Superior temporal gyrus (tissue), 1 donor: ENCODE data around the gene CFAP57.
"Not testable (repeated sequence)": the region's sequence is repeated elsewhere in the genome, so short reads cannot be mapped to it uniquely, and the experiment has no call there.

Experiments used
- DNase-seq: peaks from one replicate; pipeline ENCODE4 v3.0.0-alpha.2; 2016; ENCODE audit errors: extremely low spot score

Gene CFAP57

GRCh38 chr1:43172527-43172972 lies 420 bp downstream of the CFAP57 start:
- DNase-seq: peak; percentile 71

DNA sequence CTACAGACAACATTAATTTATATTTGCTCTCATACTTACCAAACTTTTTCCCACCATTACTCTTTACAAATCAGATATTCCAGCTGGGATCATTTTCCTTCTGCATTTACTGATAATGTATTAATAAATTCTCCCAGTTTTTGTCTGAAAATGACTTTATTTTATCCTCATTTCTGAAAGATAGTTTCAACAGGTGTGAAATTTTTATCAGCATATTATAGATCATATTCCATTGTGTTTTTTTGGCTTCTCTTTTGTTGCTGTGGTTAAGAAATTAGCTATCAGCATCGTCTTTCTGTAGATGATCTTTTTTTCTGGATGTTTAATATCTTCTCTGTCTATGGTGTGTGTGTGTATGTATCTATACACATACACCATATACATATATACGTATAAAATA lies 2.7 kb downstream of the CFAP57 start:
- no peak for DNase-seq

DNA sequence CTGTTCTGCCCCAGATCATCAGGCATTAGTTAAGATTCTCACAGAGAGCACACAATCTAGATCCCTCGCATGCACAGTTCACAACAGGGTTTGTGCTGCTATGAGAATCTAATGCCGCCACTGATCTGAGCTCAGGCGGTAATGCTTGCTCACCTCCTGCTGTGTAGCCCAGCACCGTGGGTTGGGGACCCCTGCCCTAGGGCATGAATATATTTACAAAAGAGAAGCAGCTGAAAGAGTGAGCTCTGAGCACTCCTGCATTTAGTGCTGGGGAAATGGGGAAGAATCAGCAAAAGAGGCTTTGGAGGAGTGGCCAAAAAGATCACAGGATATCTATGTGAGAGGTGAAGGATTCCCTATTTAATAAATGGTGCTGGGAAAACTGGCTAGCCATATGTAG lies 5.6 kb downstream of the CFAP57 start:
- no peak for DNase-seq

DNA sequence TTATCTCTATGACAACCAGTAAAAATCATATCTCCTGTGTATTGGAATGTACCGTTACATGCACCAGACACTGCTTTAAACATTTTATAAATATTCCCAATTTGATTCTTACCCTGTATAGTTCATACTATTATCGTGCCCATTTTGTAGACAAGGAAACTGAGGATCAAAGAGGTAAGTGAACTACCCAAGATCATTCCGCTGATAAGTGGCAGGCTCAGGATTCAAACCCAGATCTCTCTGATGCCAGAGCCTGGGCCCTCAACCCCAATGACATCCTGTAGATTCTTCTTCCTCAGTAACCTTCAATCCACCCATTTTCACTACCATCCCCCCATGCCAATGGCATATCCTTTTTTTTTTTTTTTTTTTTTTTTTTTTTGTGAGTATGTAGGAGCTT lies 12.3 kb downstream of the CFAP57 start:
- DNase-seq: no peak

DNA sequence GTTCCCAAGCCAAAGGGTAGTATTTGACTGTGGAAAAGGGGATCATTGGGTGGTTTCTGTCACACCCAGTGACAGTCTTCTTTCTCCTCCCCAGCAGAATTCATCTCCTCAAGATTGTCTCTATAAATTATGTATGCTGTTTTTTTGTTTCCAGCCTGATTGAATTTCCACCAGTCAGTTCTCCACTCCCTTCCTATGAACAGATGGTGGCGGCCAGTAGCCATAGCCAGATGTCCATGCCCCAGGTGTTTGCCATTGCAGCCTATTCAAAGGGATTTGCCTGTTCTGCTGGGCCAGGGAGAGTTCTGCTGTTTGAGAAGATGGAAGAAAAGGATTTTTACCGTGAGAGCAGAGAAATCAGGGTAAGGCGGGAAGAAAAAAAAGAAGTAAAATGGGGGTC lies 12.9 kb downstream of the CFAP57 start:
- no peak for DNase-seq

DNA sequence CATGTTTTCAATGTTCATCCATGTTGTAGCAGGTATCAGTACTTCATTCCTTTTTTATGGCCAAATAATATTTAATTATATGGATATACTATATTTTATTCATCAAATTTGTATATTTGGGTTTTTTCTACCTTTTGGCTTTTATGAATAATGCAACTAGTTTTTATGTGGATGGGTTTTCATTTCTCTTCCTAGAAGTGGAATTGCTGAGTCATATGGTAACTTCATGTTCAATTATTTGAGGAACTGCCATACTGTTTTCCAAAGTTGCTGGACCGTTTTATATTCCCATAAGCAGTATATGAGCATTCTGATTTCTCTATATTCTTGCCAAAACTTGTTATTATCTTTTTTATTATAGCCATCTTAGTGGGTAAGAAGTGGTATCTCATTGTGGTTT lies 16.0 kb downstream of the CFAP57 start:
- DNase-seq: no peak

DNA sequence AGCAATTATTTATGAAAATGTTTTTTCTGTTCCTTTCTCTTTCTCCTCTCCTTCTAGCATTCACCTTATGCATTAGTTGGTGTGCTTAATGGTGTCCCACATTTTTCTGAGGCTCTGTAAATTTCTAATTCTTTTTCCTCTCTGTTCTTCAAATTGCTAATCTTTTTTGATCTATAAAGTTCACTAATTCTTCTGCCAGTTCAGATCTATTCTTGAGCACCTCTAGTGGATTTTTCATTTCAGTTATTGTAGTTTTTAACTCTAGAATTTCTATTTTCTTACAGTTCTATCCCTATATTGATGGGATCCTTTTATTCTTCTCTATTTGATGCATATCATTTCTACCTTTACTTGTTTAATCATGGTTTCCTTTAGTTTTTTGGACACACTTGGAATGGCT lies 22.4 kb downstream of the CFAP57 start:
- DNase-seq: no peak

- DNase-seq: no peak
These were observed 25.4 kb downstream of the CFAP57 start for GRCh38 chr1:43197343-43198127.

- DNase-seq: no peak
These were observed 27.1 kb downstream of the CFAP57 start for GRCh38 chr1:43199093-43199726.

- no peak for DNase-seq
These were observed 31.7 kb downstream of the CFAP57 start for GRCh38 chr1:43203859-43204258.

DNA sequence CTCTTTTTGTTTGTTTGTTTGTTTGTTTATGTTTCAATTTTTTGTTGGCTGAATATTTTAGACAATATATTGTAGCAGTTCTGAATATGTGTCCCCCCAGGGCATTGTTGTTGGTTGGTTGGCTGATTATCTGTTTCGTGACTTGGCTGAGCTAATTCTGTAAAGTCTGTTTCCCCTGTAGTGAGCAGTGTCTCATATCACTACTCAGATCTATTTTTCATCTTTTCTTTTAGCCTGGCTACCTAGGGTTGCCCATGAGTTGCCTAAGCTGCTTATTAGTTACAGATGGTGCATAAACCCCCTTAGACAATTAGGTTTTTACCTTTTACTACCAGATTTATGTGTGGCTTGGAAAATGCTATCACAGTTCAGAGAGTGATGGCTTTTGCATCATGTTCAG lies 32.3 kb downstream of the CFAP57 start:
- DNase-seq: no peak

- no peak for DNase-seq
These were observed 33.5 kb downstream of the CFAP57 start for GRCh38 chr1:43205671-43206070.

DNA sequence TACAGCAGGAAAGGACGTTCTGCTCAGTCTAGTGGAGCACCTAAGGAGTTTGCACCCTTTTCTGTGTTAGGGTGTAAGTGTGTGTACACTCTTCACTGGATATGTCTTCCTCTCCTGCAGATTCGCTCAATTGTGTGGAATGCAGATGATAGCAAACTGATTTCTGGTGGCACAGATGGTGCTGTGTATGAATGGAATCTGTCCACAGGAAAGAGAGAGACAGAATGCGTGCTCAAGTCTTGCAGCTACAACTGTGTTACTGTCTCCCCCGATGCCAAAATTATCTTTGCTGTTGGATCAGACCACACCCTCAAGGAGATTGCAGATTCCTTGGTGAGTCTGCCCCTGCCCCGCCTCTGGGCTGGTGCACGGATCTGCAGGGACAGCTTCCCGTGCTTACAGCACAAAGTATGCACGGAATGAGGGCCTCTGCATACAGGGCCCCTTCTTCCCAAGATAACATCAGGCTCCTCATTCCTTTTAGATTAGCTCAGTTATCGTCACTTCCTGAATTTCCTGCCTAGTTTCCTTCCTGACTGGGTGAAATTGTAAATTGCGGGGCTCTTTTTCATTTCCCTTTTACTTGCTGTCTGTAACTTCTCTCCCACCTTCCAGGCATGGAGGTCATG lies 34.6 kb downstream of the CFAP57 start:
- peak; percentile 30 for DNase-seq

DNA sequence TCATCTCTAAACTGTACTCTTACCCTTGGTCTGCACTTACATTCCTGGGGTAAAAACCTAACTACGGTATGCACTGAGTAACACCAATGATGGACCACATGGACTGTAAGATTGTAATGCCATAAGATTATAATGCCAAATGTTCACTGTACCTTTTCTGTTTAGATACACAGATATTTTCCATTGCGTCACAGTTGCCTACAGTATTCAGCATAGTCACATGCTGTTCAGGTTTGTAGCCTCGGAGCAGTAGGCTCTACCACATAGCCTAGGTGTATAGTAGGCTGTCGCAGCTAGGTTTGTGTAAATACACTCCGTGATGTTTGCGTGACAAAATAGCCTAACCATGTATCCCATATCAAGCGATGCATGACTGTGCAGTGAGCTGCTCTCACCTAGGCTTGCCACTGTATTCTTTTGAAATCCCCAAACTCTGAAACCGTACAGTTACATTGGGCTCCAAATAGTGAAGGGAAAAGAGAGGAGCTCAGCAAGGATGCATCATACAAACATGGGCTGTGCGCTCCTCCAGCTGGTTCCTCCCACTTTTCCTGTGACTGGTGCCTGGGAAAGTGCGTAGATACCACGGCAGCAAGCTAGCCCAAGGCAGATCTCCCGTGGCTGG lies 35.2 kb downstream of the CFAP57 start:
- DNase-seq: no peak

GRCh38 chr1:43208277-43208676 lies 36.1 kb downstream of the CFAP57 start:
- not testable (repeated sequence) for DNase-seq

GRCh38 chr1:43214501-43215444 lies 42.6 kb downstream of the CFAP57 start:
- no peak for DNase-seq

DNA sequence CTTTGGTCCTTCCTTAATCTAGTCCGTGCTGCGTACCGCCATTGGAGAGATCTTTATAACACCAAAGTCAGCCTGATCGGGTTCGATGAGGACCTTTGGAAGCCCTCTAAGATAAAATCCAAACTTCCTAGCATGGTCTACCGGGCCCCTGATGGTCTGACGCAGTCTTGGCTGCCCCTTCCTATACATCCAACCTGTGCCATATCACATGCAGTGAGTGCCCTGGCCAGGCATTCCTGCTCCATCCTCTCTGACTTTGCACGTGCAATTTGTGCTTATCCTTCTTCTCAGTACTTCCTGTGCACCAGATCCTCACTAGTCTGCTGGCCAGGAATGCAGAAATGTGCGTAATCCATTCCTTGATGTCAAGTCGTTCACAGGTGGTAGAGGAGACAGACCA lies 45.6 kb downstream of the CFAP57 start:
- no peak for DNase-seq

DNA sequence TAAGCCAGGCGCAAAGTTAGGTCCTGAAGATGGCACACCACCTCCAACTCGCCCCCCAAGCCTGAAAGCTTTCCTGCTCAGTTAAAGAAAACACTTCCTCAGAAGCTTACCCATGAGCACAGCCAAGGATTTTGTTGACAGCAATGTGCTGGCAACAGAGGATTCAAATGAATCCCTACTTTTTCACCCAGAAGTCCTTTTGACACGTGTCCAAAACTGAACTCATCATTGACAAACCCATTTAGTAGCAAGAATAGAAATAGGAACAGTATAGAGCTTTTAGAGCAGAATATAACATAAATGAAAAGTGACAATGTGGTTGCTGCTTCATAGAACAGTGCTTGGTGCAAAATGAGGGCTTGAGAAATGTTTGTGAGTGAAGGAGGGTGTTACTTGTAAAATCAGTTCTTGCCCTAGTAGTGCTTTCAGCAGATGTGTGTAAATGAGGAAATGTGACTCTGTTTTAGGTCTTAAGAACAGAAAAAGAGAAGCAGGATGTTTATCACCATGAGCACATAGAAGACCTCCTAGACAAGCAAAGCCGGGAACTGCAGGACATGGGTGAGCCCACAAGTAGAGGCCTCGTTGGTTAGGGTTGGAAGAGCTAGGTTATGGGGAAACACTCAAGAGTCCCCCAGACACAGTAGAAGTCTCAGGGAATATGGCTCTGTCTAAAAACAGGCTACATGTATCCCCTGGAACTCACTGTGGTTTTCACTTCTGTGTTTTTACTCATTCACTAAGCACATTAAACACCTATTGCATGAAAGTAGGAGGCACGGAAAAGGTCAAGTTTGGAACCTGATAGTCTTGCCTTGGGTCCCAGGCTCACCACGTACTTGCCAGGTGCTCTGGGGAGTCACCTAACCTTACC lies 49.0 kb downstream of the CFAP57 start:
- DNase-seq: no peak

- DNase-seq: no peak
These were observed 49.7 kb downstream of the CFAP57 start for GRCh38 chr1:43221797-43222196.

GRCh38 chr1:43222879-43223278 lies 50.7 kb downstream of the CFAP57 start:
- no peak for DNase-seq
